Transverse colon (tissue), 4 donors: ENCODE data around the gene HOXB7. TPM values are rescaled to one million over a fixed set of nuclear protein-coding genes. Genes with fewer than 3 reads are reported as not detected.

Experiments
- DNase-seq: peaks from one replicate; pipeline ENCODE4 v3.0.0-alpha.2; 2019
- H3K27ac ChIP-seq, 4 donors: fragments of 200-600 bp; sonication (generic); 2 replicates each; pipeline ENCODE4 v1.5.1; 2016 to 2018; ENCODE audit warnings: inconsistent platforms in 4 of 4
- H3K27me3 ChIP-seq: fragments of 200-600 bp; sonication (generic); 2 replicates; pipeline ENCODE4 v1.5.1; 2017; ENCODE audit warnings: inconsistent platforms
- H3K36me3 ChIP-seq, 4 donors: fragments of 200-600 bp; sonication (generic); 2 replicates each; pipeline ENCODE4 v1.5.1; 2017 to 2019; ENCODE audit warnings: inconsistent platforms in 4 of 4
- H3K4me1 ChIP-seq, 4 donors: fragments of 200-600 bp; sonication (generic); 2 replicates each; pipeline ENCODE4 v1.5.1; 2017 to 2020; ENCODE audit warnings: inconsistent platforms in 4 of 4
- H3K4me3 ChIP-seq, 4 donors: fragments of 200-600 bp; sonication (generic); 1 replicate in 1 of 4; 2 replicates in 3 of 4; pipeline versions ENCODE4 v1.5.1 to v1.6.1; 2017 to 2019; ENCODE audit warnings: inconsistent platforms in 4 of 4
- H3K9me3 ChIP-seq, 2 donors: fragments of 200-600 bp; sonication (generic); 2 replicates each; pipeline ENCODE4 v1.5.1; 2017 to 2019; ENCODE audit warnings: inconsistent platforms in 2 of 2
- EP300 ChIP-seq: sonication (generic); formaldehyde crosslinking; IDR thresholded peaks from one replicate; pipeline ENCODE4 v1.6.1; 2017; ENCODE audit warnings: antibody characterized with exemption, low read depth
- POLR2A ChIP-seq: fragments of 450-650 bp; IDR thresholded peaks from one replicate; pipeline ENCODE4 v1.6.1; 2016; ENCODE audit warnings: antibody characterized with exemption, mild to moderate bottlenecking, moderate library complexity
- POLR2AphosphoS5 ChIP-seq, 3 donors: sonication (generic); formaldehyde crosslinking; IDR thresholded peaks; one replicate each; pipeline ENCODE4 v1.6.1; 2016; ENCODE audit warnings: antibody characterized with exemption in 3 of 3
- WGBS, 2 donors: methylation state at CpG; one replicate each; pipeline ENCODE4 v1.1.5; 2018; ENCODE audit warnings: low coverage in 1 of 2; 5-methylcytosine and 5-hydroxymethylcytosine counted together
- in situ Hi-C, 4 donors: fragments of 200-750 bp; cut with MboI; loops; one replicate each; pipeline versions ENCODE4 v1.15.0 to v1.15.1; 2017; ENCODE audit warnings: low sequenced_read_pairs in 3 of 4, low pct_ligation_motif_present in 1 of 4, low pct_unique_long_range_greater_than_20kb in 1 of 4
- intact Hi-C: fragments of 100-400 bp; cut with DNase I; formaldehyde crosslinking; loops from one replicate; pipeline ENCODE4 v1.15.1; 2023; ENCODE audit warnings: low total_unique reads
- total RNA-seq, 4 donors: library from RNA; depleted of rRNA; stranded (reverse); fragments of >200 nt; gene quantifications; one replicate each; pipeline ENCODE4 v1.1.0, GENCODE V29; 2016
- TF ChIP-seq, protein P1 (sequence below), 5 experiments: fragments of 200-600 bp in 3 of 5; fragments of 450-650 bp in 2 of 5; sonication (generic) in 3 of 5; IDR thresholded peaks; 1 replicate in 2 of 5; 2 replicates in 3 of 5; pipeline ENCODE4 v1.5.1; 2016 to 2017; ENCODE audit warnings: antibody characterized with exemption in 5 of 5, inconsistent platforms in 3 of 5, mild to moderate bottlenecking in 2 of 5, moderate library complexity in 1 of 5

The HOXB7 gene
- total RNA-seq, 4 donors from 2014 or later, result 11.2 to 20.9 (median 16.7) TPM; not detected in 1

DNA sequence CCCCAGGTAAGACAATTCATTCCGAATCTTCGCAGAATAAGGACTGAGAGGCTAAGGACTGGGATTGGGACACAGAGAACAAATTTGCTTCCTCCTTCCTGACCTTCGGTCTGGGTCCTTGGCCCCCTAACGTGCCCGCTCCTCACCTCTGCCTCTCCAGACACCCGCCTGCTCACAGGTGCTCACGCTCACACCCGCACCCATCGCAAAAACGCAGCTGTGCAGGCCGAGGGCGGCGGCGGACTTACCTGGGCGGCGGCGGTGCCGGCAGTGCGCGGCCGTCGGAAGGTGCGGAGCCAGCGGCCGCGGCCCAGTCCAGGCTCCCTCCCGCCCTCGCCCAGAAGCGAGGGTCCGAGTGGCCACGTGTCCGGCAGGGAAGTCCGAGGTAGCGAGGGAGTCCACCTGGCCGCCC lies 22.5 kb upstream of the HOXB7 start:
- Histone ChIP-seq H3K4me3 (peak overlapping the region in 3 of 4 donors; percentile 17 to 39 (median 27)), H3K9me3 (no peaks in the 10 kb centered on the region), H3K27me3 (peaks cover 99% of the 10 kb centered on the region), H3K36me3 (no peaks in the 10 kb centered on the region), H3K4me1 (peaks cover 0 to 78% (median 63%) of the 10 kb centered on the region in 4 donors), H3K27ac (peak overlapping the region; percentile 83 to 93 (median 88))
- in situ Hi-C loops, result no loop called here
- no peak for DNase-seq
- 26 to 80% methylated on average over 1 to 32 of the region's 35 CpGs for WGBS, 2 donors
- TF ChIP-seq EP300 (no peak), POLR2A (peak; percentile 38), POLR2AphosphoS5 (IDR thresholded peaks at IDR 0.05) (peak in 2 of 3 donors; percentile 28 to 54)
- intact Hi-C loops, result no loop called here

DNA sequence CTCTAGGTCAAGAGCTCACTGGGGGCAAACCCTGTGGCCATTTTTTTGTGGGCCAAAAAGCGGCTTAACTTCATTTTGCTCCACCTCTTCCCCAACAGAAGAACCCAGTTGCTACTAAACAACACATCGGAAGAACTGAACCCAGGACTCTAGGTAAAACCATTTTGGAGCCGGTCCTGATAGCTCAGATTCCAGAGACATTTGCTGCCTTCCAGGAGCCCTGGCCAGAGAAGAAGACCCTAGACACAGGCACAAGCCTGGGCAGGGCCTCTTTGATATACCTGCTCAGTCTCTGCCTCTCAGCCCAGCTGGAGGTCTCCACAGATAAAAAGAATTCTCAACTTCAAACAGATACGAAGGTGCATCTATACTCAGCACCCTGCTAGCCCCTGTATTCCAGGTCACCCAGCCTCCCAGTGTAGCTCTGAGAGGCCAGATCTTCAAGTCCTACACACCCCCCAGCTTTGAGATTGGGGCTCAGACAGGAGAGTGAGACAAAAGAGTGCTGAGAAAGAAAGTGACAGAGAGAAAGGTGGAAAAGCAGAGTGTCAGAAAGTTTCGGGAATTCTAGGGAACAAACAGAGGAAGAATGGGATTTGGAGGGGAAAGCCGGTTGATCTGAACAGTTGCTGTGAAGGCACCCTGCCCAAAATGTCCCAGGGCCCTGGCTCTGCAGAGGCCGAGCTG lies 21.9 kb upstream of the HOXB7 start:
- Histone ChIP-seq H3K27me3 (peaks cover 99% of the 10 kb centered on the region), H3K9me3 (no peaks in the 10 kb centered on the region), H3K36me3 (no peaks in the 10 kb centered on the region), H3K27ac (peak overlapping the region; percentile 83 to 93 (median 88)), H3K4me1 (peaks cover 0 to 84% (median 66%) of the 10 kb centered on the region in 4 donors), H3K4me3 (peak overlapping the region in 3 of 4 donors; percentile 17 to 39 (median 27))
- intact Hi-C loops (no loop called here), in situ Hi-C loops (no loop called here)
- no peak for DNase-seq
- TF ChIP-seq POLR2A (no peak), EP300 (no peak), POLR2AphosphoS5 (IDR thresholded peaks at IDR 0.05) (no peak)
- TF ChIP-seq, protein P1, sequence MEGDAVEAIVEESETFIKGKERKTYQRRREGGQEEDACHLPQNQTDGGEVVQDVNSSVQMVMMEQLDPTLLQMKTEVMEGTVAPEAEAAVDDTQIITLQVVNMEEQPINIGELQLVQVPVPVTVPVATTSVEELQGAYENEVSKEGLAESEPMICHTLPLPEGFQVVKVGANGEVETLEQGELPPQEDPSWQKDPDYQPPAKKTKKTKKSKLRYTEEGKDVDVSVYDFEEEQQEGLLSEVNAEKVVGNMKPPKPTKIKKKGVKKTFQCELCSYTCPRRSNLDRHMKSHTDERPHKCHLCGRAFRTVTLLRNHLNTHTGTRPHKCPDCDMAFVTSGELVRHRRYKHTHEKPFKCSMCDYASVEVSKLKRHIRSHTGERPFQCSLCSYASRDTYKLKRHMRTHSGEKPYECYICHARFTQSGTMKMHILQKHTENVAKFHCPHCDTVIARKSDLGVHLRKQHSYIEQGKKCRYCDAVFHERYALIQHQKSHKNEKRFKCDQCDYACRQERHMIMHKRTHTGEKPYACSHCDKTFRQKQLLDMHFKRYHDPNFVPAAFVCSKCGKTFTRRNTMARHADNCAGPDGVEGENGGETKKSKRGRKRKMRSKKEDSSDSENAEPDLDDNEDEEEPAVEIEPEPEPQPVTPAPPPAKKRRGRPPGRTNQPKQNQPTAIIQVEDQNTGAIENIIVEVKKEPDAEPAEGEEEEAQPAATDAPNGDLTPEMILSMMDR (IDR thresholded peaks at IDR 0.05), result no peak
- WGBS, 2 donors, result 41 to 45% methylated on average over 3 to 7 of the region's 7 CpGs

DNA sequence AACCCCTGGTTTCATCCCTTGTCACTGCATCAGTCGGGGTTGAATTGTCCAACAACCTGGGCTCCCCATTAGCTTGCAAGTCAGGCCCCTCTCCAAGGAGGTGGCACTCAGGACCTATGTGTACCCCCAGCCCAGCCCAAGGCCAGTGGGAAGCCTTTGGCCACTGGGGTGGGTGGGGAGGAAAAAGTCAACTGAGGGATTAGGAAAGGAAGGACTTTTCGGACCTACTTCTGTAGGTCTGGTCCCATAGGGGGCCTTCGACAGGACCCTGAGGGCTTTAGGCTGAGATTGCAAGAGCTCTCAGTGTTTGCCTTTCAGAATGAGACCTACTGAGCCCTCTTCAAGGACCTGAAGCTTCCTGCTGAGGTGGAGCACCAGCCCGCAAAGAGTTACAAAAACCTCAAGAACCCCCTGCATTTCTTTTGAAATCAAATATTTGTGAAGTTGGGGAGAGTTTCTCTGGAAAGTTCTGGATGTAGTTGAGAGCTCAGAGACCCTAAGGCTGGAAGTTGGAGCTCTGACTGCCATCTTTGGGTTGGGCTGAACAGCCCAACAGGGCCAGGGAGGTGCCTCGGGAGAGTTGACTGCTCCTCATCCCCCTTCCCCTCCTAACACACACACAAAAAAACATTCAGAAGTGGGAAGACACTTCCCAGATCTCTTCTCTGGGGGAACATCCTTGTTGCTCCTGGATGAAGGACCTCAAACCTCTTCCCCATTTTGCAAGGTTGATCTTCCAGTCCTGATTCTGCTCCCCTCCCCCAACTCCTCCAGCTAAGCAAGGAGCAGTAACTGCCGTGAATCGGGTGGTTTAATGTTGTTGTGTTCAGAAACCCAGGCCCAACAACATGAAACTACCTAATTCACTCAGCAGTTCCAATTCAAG lies 21.1 kb upstream of the HOXB7 start:
- Histone ChIP-seq H3K4me3 (peak overlapping the region in 2 of 4 donors; percentile 27 to 39), H3K36me3 (no peaks in the 10 kb centered on the region), H3K27me3 (peaks cover 99% of the 10 kb centered on the region), H3K4me1 (peaks cover 0 to 84% (median 70%) of the 10 kb centered on the region in 4 donors), H3K27ac (peak overlapping the region; percentile 83 to 93 (median 88)), H3K9me3 (no peaks in the 10 kb centered on the region)
- intact Hi-C loops (no loop called here), in situ Hi-C loops (no loop called here)
- WGBS, 2 donors, result 34 to 44% methylated on average over 4 to 7 of the region's 7 CpGs
- TF ChIP-seq EP300, result no peak
- no peak for DNase-seq

GRCh38 chr17:48630925-48631692 lies 20.3 kb upstream of the HOXB7 start:
- in situ Hi-C loops, result no loop called here
- TF ChIP-seq POLR2AphosphoS5 (IDR thresholded peaks at IDR 0.05) (peak in 2 of 3 donors; percentile 59 to 69), POLR2A (peak; percentile 56)
- TF ChIP-seq, protein P1 (IDR thresholded peaks at IDR 0.05), result no peak
- Histone ChIP-seq H3K36me3 (no peaks in the 10 kb centered on the region), H3K9me3 (no peaks in the 10 kb centered on the region), H3K27ac (peak overlapping the region; percentile 83 to 93 (median 88)), H3K27me3 (peaks cover 99% of the 10 kb centered on the region), H3K4me1 (peaks cover 6 to 86% (median 72%) of the 10 kb centered on the region in 4 donors), H3K4me3 (peak overlapping the region in 1 of 4 donors; percentile 14)
- 41% methylated on average over 6 to 15 of the region's 15 CpGs for WGBS, 2 donors
- intact Hi-C loops, result no loop called here
- peak; percentile 81 for DNase-seq
